SK-N-SH treated with all-trans-retinoic acid at 6 μM for 48 hours (cell line): ENCODE results near the gene FAR1.

Source experiments
- ESRRG ChIP-seq: fragments of 250-450 bp; sonication (Bioruptor Pico); IDR thresholded peaks from 2 replicates; pipeline ENCODE4 v1.6.1; 2021; ENCODE audit warnings: mild to moderate bottlenecking
- ZFP3 ChIP-seq: fragments of 250-450 bp; sonication (Bioruptor Pico); IDR thresholded peaks from 2 replicates; pipeline ENCODE4 v1.5.0; 2020; ENCODE audit warnings: mild to moderate bottlenecking, moderate library complexity
- ZNF565 ChIP-seq: fragments of 450-650 bp; formaldehyde crosslinking; conservative IDR thresholded peaks from 2 replicates; pipeline ENCODE4 v1.5.0; 2020; ENCODE audit warnings: low read depth, mild to moderate bottlenecking, moderate library complexity

DNA sequence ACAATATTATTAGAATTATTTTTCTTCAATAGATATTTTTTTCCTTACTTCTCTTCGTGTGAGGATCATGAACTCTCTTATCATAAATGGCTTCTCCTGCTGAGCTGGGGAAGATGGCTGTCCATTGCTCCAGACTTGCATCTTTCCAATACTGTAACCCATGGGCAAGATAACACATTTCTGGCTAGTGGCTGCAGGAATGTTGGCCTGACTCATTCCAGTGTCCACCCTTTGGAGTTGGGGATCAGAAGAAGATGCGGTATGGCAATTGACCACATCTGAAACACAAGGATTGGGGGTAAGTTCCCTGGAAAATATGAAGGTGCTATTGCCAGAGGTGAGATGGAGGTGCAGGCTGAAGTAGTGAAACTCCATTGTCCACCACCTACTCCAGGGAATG, 92.8 kb downstream of the FAR1 start:
- TF ChIP-seq ESRRG (CRISPR knock-in tag) = no peak
- TF ChIP-seq ZFP3 (CRISPR knock-in tag) = no peak
- no peak for TF ChIP-seq ZNF565 (CRISPR knock-in tag)
